PC-3 (cell line): ENCODE results near the gene EDNRB. TPM values are rescaled to one million over a fixed set of nuclear protein-coding genes. Genes with fewer than 3 reads are reported as not detected.

Source experiments
- ATAC-seq: fragments of 200-7000 bp; cut with Tn5 transposase; 2 replicates; pipeline ENCODE4 v1.9.1; 2020; ENCODE audit warnings: mild to moderate bottlenecking, moderate library complexity
- BruUV-seq: library from RNA; stranded (reverse); fragments of 400-500 nt; replicated peaks from 2 replicates; lab custom pipeline; 2021; lab: Mats Ljungman, UMichigan
- CTCF ChIA-PET: fragments of 300-600 bp; sonication (Branson Sonifier 250); formaldehyde crosslinking; loops from one replicate; lab custom pipeline; 2022; ENCODE audit warnings: antibody characterized with exemption; lab: Charles Lee
- POLR2A ChIA-PET: fragments of 300-600 bp; sonication (Branson Sonifier 250); formaldehyde crosslinking; loops from one replicate; lab custom pipeline; 2022; ENCODE audit warnings: antibody characterized with exemption; ENCODE audit not compliant: unreplicated experiment; lab: Charles Lee
- DNase-seq: peaks from one replicate; pipeline ENCODE4 v3.0.0-alpha.2; 2015
- H2AFZ ChIP-seq: fragments of 300-600 bp; sonication (generic); 2 replicates; pipeline ENCODE4 v1.6.0; 2016; ENCODE audit warnings: antibody characterized with exemption, low read length
- H3F3A ChIP-seq: fragments of 300-600 bp; sonication (generic); one replicate; pipeline ENCODE4 v1.6.0; 2017; ENCODE audit warnings: antibody characterized with exemption, low read length, control low read depth, mild to moderate bottlenecking; ENCODE audit not compliant: unreplicated experiment
- H3K27ac ChIP-seq: fragments of 300-600 bp; sonication (generic); 2 replicates; pipeline ENCODE4 v1.5.1; 2016; ENCODE audit warnings: mild to moderate bottlenecking, low read length
- H3K27me3 ChIP-seq: fragments of 300-600 bp; sonication (generic); 2 replicates; pipeline ENCODE4 v1.6.1; 2016; ENCODE audit warnings: low read length, mixed read lengths
- H3K36me3 ChIP-seq: fragments of 300-600 bp; sonication (generic); 2 replicates; pipeline ENCODE4 v1.6.1; 2016; ENCODE audit warnings: low read depth, mixed run types, low read length, mixed read lengths
- H3K4me1 ChIP-seq: fragments of 300-600 bp; sonication (generic); 2 replicates; pipeline ENCODE4 v1.5.1; 2016; ENCODE audit warnings: low read length; ENCODE audit not compliant: insufficient read depth
- H3K4me2 ChIP-seq: fragments of 300-600 bp; sonication (generic); 2 replicates; pipeline ENCODE4 v1.6.0; 2016; ENCODE audit warnings: low read length
- H3K4me3 ChIP-seq: fragments of 300-600 bp; sonication (generic); 2 replicates; pipeline ENCODE4 v1.5.1; 2016; ENCODE audit warnings: mild to moderate bottlenecking, low read length, mixed read lengths
- H3K79me2 ChIP-seq: fragments of 300-600 bp; sonication (generic); 2 replicates; pipeline ENCODE4 v1.6.1; 2017; ENCODE audit warnings: low read length, mixed read lengths
- H3K9ac ChIP-seq: fragments of 300-600 bp; sonication (generic); 2 replicates; pipeline ENCODE4 v1.6.0; 2016; ENCODE audit warnings: mild to moderate bottlenecking, low read length
- H3K9me2 ChIP-seq: fragments of 300-600 bp; sonication (generic); replicated peaks from 2 replicates; pipeline ENCODE4 v1.6.1; 2016; ENCODE audit warnings: mixed run types, low read length, mixed read lengths
- H3K9me3 ChIP-seq: fragments of 300-600 bp; sonication (generic); 2 replicates; pipeline ENCODE4 v1.6.1; 2016; ENCODE audit warnings: low read length, mixed read lengths
- H4K20me1 ChIP-seq: fragments of 300-600 bp; sonication (generic); 2 replicates; pipeline ENCODE4 v1.6.1; 2016; ENCODE audit warnings: low read length, mixed read lengths
- EZH2 ChIP-seq: fragments of 300-600 bp; sonication (generic); IDR thresholded peaks from one replicate; pipeline ENCODE4 v1.6.1; 2017; ENCODE audit warnings: antibody characterized with exemption, mild to moderate bottlenecking, low read length; ENCODE audit not compliant: unreplicated experiment
- EZH2phosphoT487 ChIP-seq: fragments of 300-600 bp; sonication (generic); IDR thresholded peaks from 2 replicates; pipeline ENCODE4 v1.6.1; 2018; ENCODE audit warnings: mild to moderate bottlenecking, antibody characterized with exemption, low read length, borderline replicate concordance
- intact Hi-C: fragments of 100-400 bp; cut with micrococcal nuclease; formaldehyde crosslinking; loops from 2 replicates; pipeline ENCODE4 v1.9.0; 2023
- total RNA-seq: library from RNA; depleted of rRNA; stranded (reverse); fragments of >200 nt; gene quantifications from 2 replicates; pipeline ENCODE4 v1.2.3, GENCODE V29; 2014
- TF ChIP-seq, protein P1 (sequence below): fragments of 300-600 bp; sonication (generic); conservative IDR thresholded peaks from 2 replicates; pipeline ENCODE4 v1.5.1; 2017; ENCODE audit warnings: antibody characterized with exemption, low read depth, mild to moderate bottlenecking, low read length

The EDNRB gene
- total RNA-seq, 1 experiment from 2014 or later = not detected

- H3K9ac ChIP-seq = no peak overlapping the region
- H3F3A ChIP-seq = no peaks in the 10 kb centered on the region
- intact Hi-C loops = loop anchor here (5.0 to 10.0 kb wide), 2 partner anchors 56 to 88 kb away; no protein-coding TSS in a partner anchor
- H3K4me2 ChIP-seq = no peak overlapping the region
- no peaks in the 10 kb centered on the region for H4K20me1 ChIP-seq
- no peaks in the 10 kb centered on the region for H3K27me3 ChIP-seq
- H3K9me3 ChIP-seq = no peaks in the 10 kb centered on the region
- peaks cover 16% of the 10 kb centered on the region for H3K4me1 ChIP-seq
- H3K27ac ChIP-seq = no peak overlapping the region
- POLR2A ChIA-PET = no interaction called here
- ATAC-seq (no peak), DNase-seq (peak; percentile 2)
- TF ChIP-seq EZH2phosphoT487 (no peak), EZH2 (no peak)
- TF ChIP-seq, protein P1, sequence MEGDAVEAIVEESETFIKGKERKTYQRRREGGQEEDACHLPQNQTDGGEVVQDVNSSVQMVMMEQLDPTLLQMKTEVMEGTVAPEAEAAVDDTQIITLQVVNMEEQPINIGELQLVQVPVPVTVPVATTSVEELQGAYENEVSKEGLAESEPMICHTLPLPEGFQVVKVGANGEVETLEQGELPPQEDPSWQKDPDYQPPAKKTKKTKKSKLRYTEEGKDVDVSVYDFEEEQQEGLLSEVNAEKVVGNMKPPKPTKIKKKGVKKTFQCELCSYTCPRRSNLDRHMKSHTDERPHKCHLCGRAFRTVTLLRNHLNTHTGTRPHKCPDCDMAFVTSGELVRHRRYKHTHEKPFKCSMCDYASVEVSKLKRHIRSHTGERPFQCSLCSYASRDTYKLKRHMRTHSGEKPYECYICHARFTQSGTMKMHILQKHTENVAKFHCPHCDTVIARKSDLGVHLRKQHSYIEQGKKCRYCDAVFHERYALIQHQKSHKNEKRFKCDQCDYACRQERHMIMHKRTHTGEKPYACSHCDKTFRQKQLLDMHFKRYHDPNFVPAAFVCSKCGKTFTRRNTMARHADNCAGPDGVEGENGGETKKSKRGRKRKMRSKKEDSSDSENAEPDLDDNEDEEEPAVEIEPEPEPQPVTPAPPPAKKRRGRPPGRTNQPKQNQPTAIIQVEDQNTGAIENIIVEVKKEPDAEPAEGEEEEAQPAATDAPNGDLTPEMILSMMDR = no peak
- CTCF ChIA-PET = no interaction called here
- no peak overlapping the region for H3K4me3 ChIP-seq
- no peaks in the 10 kb centered on the region for H3K79me2 ChIP-seq
- no peaks in the 10 kb centered on the region for H3K36me3 ChIP-seq
- no peak overlapping the region for H2AFZ ChIP-seq
- no peaks in the 10 kb centered on the region for H3K9me2 ChIP-seq
- BruUV-seq = no TSS peak
These were observed 45.6 kb downstream of the EDNRB start for GRCh38 chr13:77872995-77873394.

DNA sequence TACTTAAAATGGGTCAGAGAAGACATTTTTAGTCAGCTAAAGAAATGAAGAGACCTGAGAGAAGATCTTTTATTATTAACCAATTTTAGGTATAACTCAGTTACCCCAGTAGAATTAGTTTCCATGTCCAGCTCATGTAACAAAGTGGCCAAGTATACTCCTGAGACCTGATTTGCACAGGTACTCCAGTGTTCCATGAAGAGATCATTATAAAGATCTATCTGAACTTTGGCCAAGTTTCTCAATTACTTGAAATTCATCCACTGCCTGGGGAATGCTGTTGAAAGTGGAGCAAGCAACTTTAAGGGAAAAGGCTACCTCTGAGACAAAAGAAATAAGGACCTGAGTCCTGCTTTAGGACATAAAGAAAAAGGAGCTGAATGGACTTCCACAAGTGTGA is 47.0 kb downstream of the EDNRB start:
- Histone ChIP-seq H3K9me2 (no peaks in the 10 kb centered on the region), H2AFZ (no peak overlapping the region), H3K27ac (no peak overlapping the region), H3K27me3 (no peaks in the 10 kb centered on the region), H3K4me1 (peaks cover 13% of the 10 kb centered on the region), H3K4me3 (no peak overlapping the region), H3K9me3 (no peaks in the 10 kb centered on the region), H3K79me2 (no peaks in the 10 kb centered on the region), H3K36me3 (no peaks in the 10 kb centered on the region), H3F3A (no peaks in the 10 kb centered on the region), H3K9ac (no peak overlapping the region), H4K20me1 (no peaks in the 10 kb centered on the region), H3K4me2 (no peak overlapping the region)
- POLR2A ChIA-PET = no interaction called here
- no peak for TF ChIP-seq EZH2phosphoT487
- no peak for TF ChIP-seq EZH2
- TF ChIP-seq, protein P1 = no peak
- intact Hi-C loops = loop anchor here (5.0 to 10.0 kb wide), 2 partner anchors 54 to 87 kb away; no protein-coding TSS in a partner anchor
- DNase-seq (no peak), ATAC-seq (no peak)
- CTCF ChIA-PET = no interaction called here
- no TSS peak for BruUV-seq

DNA sequence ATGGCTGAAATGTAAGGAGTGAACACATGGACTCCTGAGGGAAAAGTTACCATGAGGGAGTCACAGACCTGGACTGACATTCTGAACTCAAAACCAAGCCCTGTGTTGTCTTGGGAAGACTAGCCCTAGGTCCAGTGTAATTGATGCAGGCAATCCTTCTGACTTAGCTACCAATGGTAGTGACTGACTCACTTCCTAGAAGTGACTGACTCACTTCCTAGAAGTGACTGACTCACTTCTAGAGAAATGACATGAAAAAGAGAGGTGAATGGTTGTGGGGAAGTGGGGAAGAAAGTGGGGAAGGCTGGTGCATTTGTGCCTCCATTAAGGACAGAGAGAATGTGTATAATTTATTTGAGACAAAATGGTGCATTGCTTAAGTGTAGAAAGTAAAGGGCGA is 49.9 kb downstream of the EDNRB start:
- Histone ChIP-seq H3K9me3 (no peaks in the 10 kb centered on the region), H3K27ac (0 out of 2 replicates have a peak overlapping the region, but pooled peaks have one; percentile 23), H4K20me1 (no peaks in the 10 kb centered on the region), H3K9me2 (no peaks in the 10 kb centered on the region), H3K79me2 (no peaks in the 10 kb centered on the region), H3K4me2 (no peak overlapping the region), H3K4me3 (no peak overlapping the region), H2AFZ (no peak overlapping the region), H3K36me3 (no peaks in the 10 kb centered on the region), H3K9ac (no peak overlapping the region), H3F3A (no peaks in the 10 kb centered on the region), H3K4me1 (no peaks in the 10 kb centered on the region), H3K27me3 (no peaks in the 10 kb centered on the region)
- intact Hi-C loops = no loop called here
- ATAC-seq (peak; percentile 73), DNase-seq (peak; percentile 59)
- BruUV-seq = no TSS peak
- POLR2A ChIA-PET = no interaction called here
- TF ChIP-seq EZH2phosphoT487 = no peak
- no peak for TF ChIP-seq EZH2
- CTCF ChIA-PET = no interaction called here
